Adrenal gland (tissue), 12 donors: ENCODE results near the gene PRKACB. TPM values are rescaled to one million over a fixed set of nuclear protein-coding genes. Genes with fewer than 3 reads are reported as not detected.

Experiments
- DNase-seq, 7 donors: peaks; one replicate each; pipeline ENCODE4 v3.0.0-alpha.2; 2019 to 2020
- H3K27ac ChIP-seq, 5 donors: fragments of 200-600 bp; sonication (generic) in 4 of 5; 1 replicate in 3 of 5; 2 replicates in 2 of 5; pipeline versions ENCODE4 v1.5.1 to v1.8.0; 2016 to 2020; ENCODE audit warnings: mild to moderate bottlenecking in 1 of 5
- H3K27me3 ChIP-seq: fragments of 200-600 bp; 2 replicates; pipeline ENCODE4 v1.8.0; 2021
- H3K36me3 ChIP-seq, 2 donors: fragments of 200-600 bp; replicated peaks in 1 of 2; 1 replicate in 1 of 2; 2 replicates in 1 of 2; pipeline versions ENCODE4 v1.5.1 to v1.8.0; 2018 to 2022
- H3K4me1 ChIP-seq, 2 donors: fragments of 200-600 bp; replicated peaks in 1 of 2; 1 replicate in 1 of 2; 2 replicates in 1 of 2; pipeline versions ENCODE4 v1.5.1 to v1.8.0; 2018 to 2021
- H3K4me3 ChIP-seq, 4 donors: fragments of 200-600 bp; sonication (generic) in 3 of 4; one replicate each; pipeline ENCODE4 v1.5.1; 2016 to 2018
- H3K9me3 ChIP-seq, 3 donors: fragments of 200-600 bp; sonication (generic) in 1 of 3; replicated peaks in 1 of 3; 1 replicate in 2 of 3; 2 replicates in 1 of 3; pipeline versions ENCODE4 v1.5.1 to v1.8.0; 2016 to 2021
- CTCF ChIP-seq, 6 experiments: fragments of 450-650 bp in 4 of 6; fragments of 200-600 bp in 2 of 6; sonication (generic) in 1 of 6; IDR thresholded peaks; 1 replicate in 5 of 6; 2 replicates in 1 of 6; pipeline versions ENCODE4 v1.5.1 to v1.8.0; 2016 to 2021; ENCODE audit warnings: antibody characterized with exemption in 6 of 6, mild to moderate bottlenecking in 2 of 6, moderate library complexity in 1 of 6
- POLR2A ChIP-seq, 2 donors: fragments of 450-650 bp; IDR thresholded peaks; one replicate each; pipeline ENCODE4 v1.6.1; 2017; ENCODE audit warnings: antibody characterized with exemption in 2 of 2, mild to moderate bottlenecking in 2 of 2, moderate library complexity in 1 of 2
- WGBS, 4 donors: extraction: QIAGEN DNeasy Blood & Tissue Kit in 2 of 4; methylation state at CpG; one replicate each; pipeline versions ENCODE4 v1.1.5 to v1.1.7; 2013 to 2017; 5-methylcytosine and 5-hydroxymethylcytosine counted together
- intact Hi-C, 2 donors: fragments of 100-400 bp; cut with DNase I; formaldehyde crosslinking; loops; one replicate each; pipeline versions ENCODE4 v1.14.1 to v1.15.0; 2022 to 2023
- polyA plus RNA-seq, 3 donors: library from polyadenylated mRNA; stranded (reverse); fragments of 200-250 nt in 2 of 3; fragments of 350-450 nt in 1 of 3; fragmentation: Illumina TruSeq in 1 of 3; extraction: RNeasy Lipid Tissue Mini Kit (QIAGEN cat#74804) in 1 of 3; gene quantifications; one replicate each; pipeline ENCODE4 v1.2.3, GENCODE V29; 2013 to 2014
- total RNA-seq, 9 donors: library from RNA; depleted of rRNA in 4 of 9; stranded (reverse); fragments of >200 nt in 4 of 9; fragments of 120-200 nt in 1 of 9; fragmentation: NEBNext Ultra II Directional in 1 of 9; extraction: Animal tissue kit (Norgen Biotek cat#: 25700) in 1 of 9; gene quantifications; one replicate each; pipeline versions ENCODE4 v1.1.0 to v1.2.4, GENCODE V29; 2013 to 2023
- donor health status: healthy with polysubstance abuse.
- donor health status: Bipolar disorder and iron deficiency.
- donor health status: DM: yes; HTN: yes; CAD: no.
- donor health status: DM: no; HTN: no; CAD: no.
- donor health status: DM: no; HTN: no; CAD: no.
- donor health status: DM: yes; HTN: yes; CAD: no.

The PRKACB gene
- total and polyA plus RNA-seq, 12 donors: 7.7 to 79.8 (median 25.5) TPM

- H3K4me3 ChIP-seq: no peak overlapping the region
- no peak overlapping the region for H3K27ac ChIP-seq
- H3K36me3 ChIP-seq: no peaks in the 10 kb centered on the region
- 87 to 91% (median 88%) methylated on average over 2 of the region's 2 CpGs for WGBS, 4 donors
- no peaks in the 10 kb centered on the region for H3K27me3 ChIP-seq
- H3K9me3 ChIP-seq: peaks cover 0 to 6% (median 0%) of the 10 kb centered on the region in 3 donors
- intact Hi-C loops: no loop called here
- TF ChIP-seq CTCF (IDR thresholded peaks at IDR 0.05): no peak
- TF ChIP-seq POLR2A (IDR thresholded peaks at IDR 0.05): no peak
- no peak for DNase-seq
- peaks cover 0 to 4% of the 10 kb centered on the region in 2 donors for H3K4me1 ChIP-seq
Observed at GRCh38 chr1:84171481-84171880, 27.4 kb downstream of the PRKACB start.

GRCh38 chr1:84174051-84174556 is 30.0 kb downstream of the PRKACB start:
- TF ChIP-seq POLR2A (IDR thresholded peaks at IDR 0.05): no peak
- no peak for TF ChIP-seq CTCF (IDR thresholded peaks at IDR 0.05)
- Histone ChIP-seq H3K27ac (no peak overlapping the region), H3K4me3 (no peak overlapping the region), H3K36me3 (no peaks in the 10 kb centered on the region), H3K4me1 (no peaks in the 10 kb centered on the region), H3K27me3 (no peaks in the 10 kb centered on the region), H3K9me3 (peaks cover 0 to 6% (median 0%) of the 10 kb centered on the region in 3 donors)
- intact Hi-C loops: no loop called here
- DNase-seq: no peak
- WGBS, 4 donors: 80 to 94% (median 84%) methylated on average over 4 of the region's 4 CpGs

GRCh38 chr1:84181350-84182005 is 37.4 kb downstream of the PRKACB start:
- no peak overlapping the region for H3K4me3 ChIP-seq
- DNase-seq: no peak
- no peaks in the 10 kb centered on the region for H3K36me3 ChIP-seq
- TF ChIP-seq POLR2A (IDR thresholded peaks at IDR 0.05) (no peak), CTCF (IDR thresholded peaks at IDR 0.05) (no peak)
- no peak overlapping the region for H3K27ac ChIP-seq
- H3K9me3 ChIP-seq: no peaks in the 10 kb centered on the region
- H3K27me3 ChIP-seq: no peaks in the 10 kb centered on the region
- intact Hi-C loops: no loop called here
- no peaks in the 10 kb centered on the region for H3K4me1 ChIP-seq

GRCh38 chr1:84190455-84190854 is 46.4 kb downstream of the PRKACB start:
- Histone ChIP-seq H3K9me3 (peaks cover 0 to 6% (median 0%) of the 10 kb centered on the region in 3 donors), H3K4me1 (no peaks in the 10 kb centered on the region), H3K4me3 (no peak overlapping the region), H3K36me3 (no peaks in the 10 kb centered on the region), H3K27ac (no peak overlapping the region), H3K27me3 (no peaks in the 10 kb centered on the region)
- TF ChIP-seq CTCF (IDR thresholded peaks at IDR 0.05): no peak
- TF ChIP-seq POLR2A (IDR thresholded peaks at IDR 0.05): no peak
- 84 to 85% (median 84%) methylated on average over 1 of the region's 1 CpG for WGBS, 4 donors
- intact Hi-C loops: no loop called here
- no peak for DNase-seq
